Neuron (in vitro differentiated cells): ENCODE data around the gene MAGI1.
"Not testable (repeated sequence)": the region's sequence is repeated elsewhere in the genome, so short reads cannot be mapped to it uniquely, and the experiment has no call there.

Experiments used
- H2AFZ ChIP-seq: one replicate; pipeline ENCODE4 v1.6.1; 2013; ENCODE audit warnings: low read depth, mild to moderate bottlenecking, inconsistent platforms, low read length, moderate library complexity
- H3K27me3 ChIP-seq: one replicate; pipeline ENCODE4 v1.6.1; 2013; ENCODE audit warnings: low read length; ENCODE audit not compliant: insufficient read depth
- H3K36me3 ChIP-seq: one replicate; pipeline ENCODE4 v1.6.1; 2013; ENCODE audit warnings: low read length; ENCODE audit not compliant: insufficient read depth
- H3K4me1 ChIP-seq: one replicate; pipeline ENCODE4 v1.6.1; 2013; ENCODE audit warnings: low read length; ENCODE audit not compliant: insufficient read depth
- H3K4me3 ChIP-seq: 2 replicates; pipeline ENCODE4 v1.5.1; 2013; ENCODE audit warnings: mild to moderate bottlenecking, low read length, moderate library complexity
- H3K9me3 ChIP-seq: one replicate; pipeline ENCODE4 v1.6.1; 2013; ENCODE audit warnings: low read length

MAGI1 gene

GRCh38 chr3:65569845-65570405, 468.8 kb downstream of the MAGI1 start:
- no peaks in the 10 kb centered on the region for H3K9me3 ChIP-seq
- H3K36me3 ChIP-seq: no peaks in the 10 kb centered on the region
- H3K27me3 ChIP-seq: no peaks in the 10 kb centered on the region
- H3K4me1 ChIP-seq: peaks cover 3% of the 10 kb centered on the region
- H3K4me3 ChIP-seq: no peak overlapping the region
- no peak overlapping the region for H2AFZ ChIP-seq

GRCh38 chr3:65569129-65569528, 469.6 kb downstream of the MAGI1 start:
- Histone ChIP-seq H3K36me3 (no peaks in the 10 kb centered on the region), H2AFZ (no peak overlapping the region), H3K4me3 (no peak overlapping the region), H3K4me1 (peaks cover 10% of the 10 kb centered on the region), H3K27me3 (no peaks in the 10 kb centered on the region), H3K9me3 (no peaks in the 10 kb centered on the region)

GRCh38 chr3:65568497-65568896, 470.2 kb downstream of the MAGI1 start:
- H3K9me3 ChIP-seq: no peaks in the 10 kb centered on the region
- H3K4me3 ChIP-seq: no peak overlapping the region
- H3K27me3 ChIP-seq: no peaks in the 10 kb centered on the region
- no peaks in the 10 kb centered on the region for H3K36me3 ChIP-seq
- H2AFZ ChIP-seq: no peak overlapping the region
- H3K4me1 ChIP-seq: peaks cover 14% of the 10 kb centered on the region

- H3K4me1 ChIP-seq: peaks cover 14% of the 10 kb centered on the region
- not testable (repeated sequence) for H3K9me3 ChIP-seq, H3K4me3 ChIP-seq, H3K36me3 ChIP-seq, H3K27me3 ChIP-seq, H2AFZ ChIP-seq
Measured at GRCh38 chr3:65565744-65566143, 473.0 kb downstream of the MAGI1 start.

- Histone ChIP-seq H3K4me1 (peaks cover 17% of the 10 kb centered on the region), H3K9me3 (no peaks in the 10 kb centered on the region), H3K36me3 (no peaks in the 10 kb centered on the region), H2AFZ (no peak overlapping the region), H3K4me3 (no peak overlapping the region), H3K27me3 (no peaks in the 10 kb centered on the region)
Measured at GRCh38 chr3:65564483-65564882, 474.2 kb downstream of the MAGI1 start.

- H3K4me3 ChIP-seq: no peak overlapping the region
- H3K36me3 ChIP-seq: no peaks in the 10 kb centered on the region
- H3K9me3 ChIP-seq: no peaks in the 10 kb centered on the region
- peaks cover 20% of the 10 kb centered on the region for H3K4me1 ChIP-seq
- no peaks in the 10 kb centered on the region for H3K27me3 ChIP-seq
- no peak overlapping the region for H2AFZ ChIP-seq
Measured at GRCh38 chr3:65563861-65564260, 474.9 kb downstream of the MAGI1 start.

- Histone ChIP-seq H3K27me3 (no peaks in the 10 kb centered on the region), H3K4me1 (peaks cover 25% of the 10 kb centered on the region), H3K36me3 (no peaks in the 10 kb centered on the region), H3K4me3 (no peak overlapping the region), H3K9me3 (no peaks in the 10 kb centered on the region), H2AFZ (no peak overlapping the region)
Measured at GRCh38 chr3:65562447-65562846, 476.3 kb downstream of the MAGI1 start.

- H3K36me3 ChIP-seq: no peaks in the 10 kb centered on the region
- H3K27me3 ChIP-seq: no peaks in the 10 kb centered on the region
- no peaks in the 10 kb centered on the region for H3K9me3 ChIP-seq
- peaks cover 22% of the 10 kb centered on the region for H3K4me1 ChIP-seq
- no peak overlapping the region for H3K4me3 ChIP-seq
- H2AFZ ChIP-seq: no peak overlapping the region
Measured at GRCh38 chr3:65561617-65562016, 477.1 kb downstream of the MAGI1 start.

- H3K36me3 ChIP-seq: no peaks in the 10 kb centered on the region
- no peaks in the 10 kb centered on the region for H3K27me3 ChIP-seq
- no peaks in the 10 kb centered on the region for H3K9me3 ChIP-seq
- H3K4me1 ChIP-seq: peaks cover 22% of the 10 kb centered on the region
- no peak overlapping the region for H2AFZ ChIP-seq
- H3K4me3 ChIP-seq: no peak overlapping the region
Measured at GRCh38 chr3:65560901-65561300, 477.8 kb downstream of the MAGI1 start.

GRCh38 chr3:65560133-65560532, 478.6 kb downstream of the MAGI1 start:
- no peak overlapping the region for H2AFZ ChIP-seq
- no peaks in the 10 kb centered on the region for H3K36me3 ChIP-seq
- H3K4me1 ChIP-seq: peaks cover 22% of the 10 kb centered on the region
- no peak overlapping the region for H3K4me3 ChIP-seq
- H3K27me3 ChIP-seq: no peaks in the 10 kb centered on the region
- no peaks in the 10 kb centered on the region for H3K9me3 ChIP-seq

GRCh38 chr3:65559643-65560042, 479.1 kb downstream of the MAGI1 start:
- H3K4me3 ChIP-seq: no peak overlapping the region
- H2AFZ ChIP-seq: no peak overlapping the region
- H3K9me3 ChIP-seq: no peaks in the 10 kb centered on the region
- H3K27me3 ChIP-seq: no peaks in the 10 kb centered on the region
- no peaks in the 10 kb centered on the region for H3K36me3 ChIP-seq
- H3K4me1 ChIP-seq: peaks cover 20% of the 10 kb centered on the region

- Histone ChIP-seq H3K4me3 (no peak overlapping the region), H3K9me3 (no peaks in the 10 kb centered on the region), H2AFZ (no peak overlapping the region), H3K4me1 (peaks cover 17% of the 10 kb centered on the region), H3K36me3 (no peaks in the 10 kb centered on the region), H3K27me3 (no peaks in the 10 kb centered on the region)
Measured at GRCh38 chr3:65558826-65559225, 479.9 kb downstream of the MAGI1 start.

GRCh38 chr3:65557899-65558564, 480.7 kb downstream of the MAGI1 start:
- Histone ChIP-seq H3K27me3 (no peaks in the 10 kb centered on the region), H3K4me1 (peaks cover 24% of the 10 kb centered on the region), H3K9me3 (no peaks in the 10 kb centered on the region), H3K36me3 (no peaks in the 10 kb centered on the region), H2AFZ (no peak overlapping the region), H3K4me3 (no peak overlapping the region)
